ENCODE results near the gene RABL6. TPM values are rescaled to one million over a fixed set of nuclear protein-coding genes. Genes with fewer than 3 reads are reported as not detected.

The RABL6 gene
- total and polyA plus RNA-seq, 2 of the 4 experiments (the other 2 are of a cell fraction): 37.1 to 47.5 TPM

DNA sequence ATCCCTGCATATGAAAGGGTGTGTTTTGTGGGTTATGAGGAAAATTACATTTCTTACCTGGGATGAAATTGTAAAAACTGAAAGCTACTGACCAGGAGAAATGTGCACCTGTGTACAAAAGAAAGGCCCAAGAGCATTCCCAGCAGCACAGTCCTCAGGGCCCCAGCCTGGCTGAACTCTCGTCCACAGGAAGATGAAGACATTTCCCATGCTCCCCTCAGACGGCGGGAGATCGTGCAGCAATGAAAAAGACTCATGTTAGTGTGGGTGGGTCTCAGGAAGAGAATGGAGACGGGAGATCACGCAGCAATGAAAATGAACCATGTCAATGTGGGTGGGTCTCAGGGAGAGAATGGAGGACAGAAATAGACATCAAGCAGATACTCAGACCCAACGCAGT lies 30.8 kb upstream of the RABL6 start:
- H2AK9ac ChIP-seq (replicated peaks; ENCODE audit: low read depth, low read length, poor library complexity): no peak overlapping the region

More for the DNA sequence above, 30.8 kb upstream of the RABL6 start:
- peaks cover 9% of the 10 kb centered on the region for H3K9me3 ChIP-seq (ENCODE audit: control insufficient read depth, insufficient read depth, low read length)
- TF ChIP-seq, protein P1, sequence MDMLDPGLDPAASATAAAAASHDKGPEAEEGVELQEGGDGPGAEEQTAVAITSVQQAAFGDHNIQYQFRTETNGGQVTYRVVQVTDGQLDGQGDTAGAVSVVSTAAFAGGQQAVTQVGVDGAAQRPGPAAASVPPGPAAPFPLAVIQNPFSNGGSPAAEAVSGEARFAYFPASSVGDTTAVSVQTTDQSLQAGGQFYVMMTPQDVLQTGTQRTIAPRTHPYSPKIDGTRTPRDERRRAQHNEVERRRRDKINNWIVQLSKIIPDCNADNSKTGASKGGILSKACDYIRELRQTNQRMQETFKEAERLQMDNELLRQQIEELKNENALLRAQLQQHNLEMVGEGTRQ (IDR thresholded peaks at IDR 0.05; ENCODE audit: low read depth, low read length): no peak
- TF ChIP-seq NFE2L2 (IDR thresholded peaks at IDR 0.05; ENCODE audit: low read depth, low read length) (no peak), MAZ (IDR thresholded peaks at IDR 0.05; ENCODE audit: borderline replicate concordance, low read depth, low read length) (no peak), MXI1 (IDR thresholded peaks at IDR 0.05; ENCODE audit: borderline replicate concordance, low read depth, low read length) (no peak), RAD21 (IDR thresholded peaks at IDR 0.05; ENCODE audit: low read length) (no peak), FOS (IDR thresholded peaks at IDR 0.05; ENCODE audit: low read depth, low read length) (no peak), CEBPB (IDR thresholded peaks at IDR 0.05; ENCODE audit: low read depth, low read length) (no peak), BHLHE40 (IDR thresholded peaks at IDR 0.05; ENCODE audit: low read depth, low read length) (no peak), MAFK (IDR thresholded peaks at IDR 0.05; ENCODE audit: low read depth, low read length) (no peak), CHD1 (IDR thresholded peaks at IDR 0.05; ENCODE audit: low read depth, low read length) (no peak), POLR2A (IDR thresholded peaks at IDR 0.05; ENCODE audit: low read depth, low read length) (no peak), RFX5 (IDR thresholded peaks at IDR 0.05; ENCODE audit: low read depth, low read length) (no peak), RCOR1 (IDR thresholded peaks at IDR 0.05; ENCODE audit: insufficient replicate concordance, low read length) (no peak), SMC3 (IDR thresholded peaks at IDR 0.05; ENCODE audit: low read depth, low read length) (no peak)
- TF ChIP-seq, protein P2, sequence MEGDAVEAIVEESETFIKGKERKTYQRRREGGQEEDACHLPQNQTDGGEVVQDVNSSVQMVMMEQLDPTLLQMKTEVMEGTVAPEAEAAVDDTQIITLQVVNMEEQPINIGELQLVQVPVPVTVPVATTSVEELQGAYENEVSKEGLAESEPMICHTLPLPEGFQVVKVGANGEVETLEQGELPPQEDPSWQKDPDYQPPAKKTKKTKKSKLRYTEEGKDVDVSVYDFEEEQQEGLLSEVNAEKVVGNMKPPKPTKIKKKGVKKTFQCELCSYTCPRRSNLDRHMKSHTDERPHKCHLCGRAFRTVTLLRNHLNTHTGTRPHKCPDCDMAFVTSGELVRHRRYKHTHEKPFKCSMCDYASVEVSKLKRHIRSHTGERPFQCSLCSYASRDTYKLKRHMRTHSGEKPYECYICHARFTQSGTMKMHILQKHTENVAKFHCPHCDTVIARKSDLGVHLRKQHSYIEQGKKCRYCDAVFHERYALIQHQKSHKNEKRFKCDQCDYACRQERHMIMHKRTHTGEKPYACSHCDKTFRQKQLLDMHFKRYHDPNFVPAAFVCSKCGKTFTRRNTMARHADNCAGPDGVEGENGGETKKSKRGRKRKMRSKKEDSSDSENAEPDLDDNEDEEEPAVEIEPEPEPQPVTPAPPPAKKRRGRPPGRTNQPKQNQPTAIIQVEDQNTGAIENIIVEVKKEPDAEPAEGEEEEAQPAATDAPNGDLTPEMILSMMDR (conservative IDR thresholded peaks at IDR 0.05; ENCODE audit: low read depth, low read length): no peak
- TF ChIP-seq, protein P3, sequence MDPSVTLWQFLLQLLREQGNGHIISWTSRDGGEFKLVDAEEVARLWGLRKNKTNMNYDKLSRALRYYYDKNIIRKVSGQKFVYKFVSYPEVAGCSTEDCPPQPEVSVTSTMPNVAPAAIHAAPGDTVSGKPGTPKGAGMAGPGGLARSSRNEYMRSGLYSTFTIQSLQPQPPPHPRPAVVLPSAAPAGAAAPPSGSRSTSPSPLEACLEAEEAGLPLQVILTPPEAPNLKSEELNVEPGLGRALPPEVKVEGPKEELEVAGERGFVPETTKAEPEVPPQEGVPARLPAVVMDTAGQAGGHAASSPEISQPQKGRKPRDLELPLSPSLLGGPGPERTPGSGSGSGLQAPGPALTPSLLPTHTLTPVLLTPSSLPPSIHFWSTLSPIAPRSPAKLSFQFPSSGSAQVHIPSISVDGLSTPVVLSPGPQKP (IDR thresholded peaks at IDR 0.05; ENCODE audit: borderline replicate concordance, low read depth, low read length): no peak
- H3K9me1 ChIP-seq (ENCODE audit: insufficient read depth, low read length): no peaks in the 10 kb centered on the region
- intact Hi-C loops (cut with micrococcal nuclease): no loop called here
- H3K27ac ChIP-seq (ENCODE audit: insufficient read depth, low read length): no peak overlapping the region
- no peak overlapping the region for H3K4me3 ChIP-seq (ENCODE audit: insufficient read depth, low read depth, low read length)
- H2AK5ac ChIP-seq (ENCODE audit: low read depth, low read length): no peak overlapping the region
- no CpG with 5 or more reads among the region's 7 CpGs for WGBS, 2 experiments (ENCODE audit: extremely low coverage in 2 of 2, insufficient read length in 1 of 2)
- no peaks in the 10 kb centered on the region for H3K79me1 ChIP-seq (ENCODE audit: low read depth in 1 of 2, low read length in 2 of 2)
- H3K14ac ChIP-seq (replicated peaks; ENCODE audit: low read depth, low read length): no peak overlapping the region
- DNase-seq (no peak), ATAC-seq (ENCODE audit: low read depth) (no peak)
- no peak overlapping the region for H3K23ac ChIP-seq (ENCODE audit: low read depth, low read length)
- H2BK15ac ChIP-seq (ENCODE audit: low read depth, low read length): no peak overlapping the region
- H3K4me2 ChIP-seq (ENCODE audit: low read depth, low read length): no peak overlapping the region
- no peak overlapping the region for H2BK5ac ChIP-seq (ENCODE audit: low read depth, low read length, poor library complexity, severe bottlenecking)
- in situ Hi-C loops (cut with MboI; ENCODE audit: low sequenced_read_pairs): no loop called here
- H3K56ac ChIP-seq (ENCODE audit: extremely low read depth, insufficient read depth, low read length): no peak overlapping the region
- POLR2A ChIA-PET (ENCODE audit: unreplicated experiment): no interaction called here
- no peak overlapping the region for H3K9ac ChIP-seq (ENCODE audit: low read depth, low read length)
- H3K4me1 ChIP-seq (ENCODE audit: control insufficient read depth, insufficient read depth, low read length): no peaks in the 10 kb centered on the region
- H2BK20ac ChIP-seq (ENCODE audit: low read depth, low read length): no peak overlapping the region
- no peak overlapping the region for H4K5ac ChIP-seq (ENCODE audit: low read depth, low read length)
- H3K4ac ChIP-seq (ENCODE audit: low read depth, low read length): no peak overlapping the region
- dilution Hi-C loops (cut with HindIII; ENCODE audit: low sequenced_read_pairs, unreplicated experiment): no loop called here
- H2AFZ ChIP-seq (replicated peaks; ENCODE audit: low read length, poor library complexity): no peak overlapping the region
- no peak overlapping the region for H3K18ac ChIP-seq (ENCODE audit: low read depth, low read length)
- H4K20me1 ChIP-seq (ENCODE audit: insufficient read depth, low read length): no peaks in the 10 kb centered on the region
- H3K36me3 ChIP-seq (ENCODE audit: control insufficient read depth, insufficient read depth, low read length): no peaks in the 10 kb centered on the region
- peaks cover 45% of the 10 kb centered on the region for H3K27me3 ChIP-seq (ENCODE audit: control insufficient read depth, insufficient read depth, low read length)
- H4K91ac ChIP-seq (ENCODE audit: insufficient read depth, low read depth, low read length): no peak overlapping the region
- H4K8ac ChIP-seq (ENCODE audit: low read depth in 2 of 2, low read length in 2 of 2): no peak overlapping the region
- no TSS peak for BruUV-seq (replicated peaks)
- H2BK120ac ChIP-seq (ENCODE audit: low read depth, low read length): no peak overlapping the region
- CTCF ChIA-PET: interaction anchor here (0.7 to 1.3 kb wide), 3 partner anchors 16 to 270 kb away, joined by 3 to 7 read pairs (median 3); partner anchors contain the start of gene NPDC1

Measured in IMR-90 (cell line).